GM12801 (cell line): ENCODE results near the gene ZNF385B.

Source experiments
- TF ChIP-seq, protein P1 (sequence below): IDR thresholded peaks from one replicate; pipeline ENCODE4 v1.5.1; 2011; ENCODE audit warnings: control low read depth; ENCODE audit not compliant: insufficient read length; ENCODE audit errors: extremely low read depth

ZNF385B gene

DNA sequence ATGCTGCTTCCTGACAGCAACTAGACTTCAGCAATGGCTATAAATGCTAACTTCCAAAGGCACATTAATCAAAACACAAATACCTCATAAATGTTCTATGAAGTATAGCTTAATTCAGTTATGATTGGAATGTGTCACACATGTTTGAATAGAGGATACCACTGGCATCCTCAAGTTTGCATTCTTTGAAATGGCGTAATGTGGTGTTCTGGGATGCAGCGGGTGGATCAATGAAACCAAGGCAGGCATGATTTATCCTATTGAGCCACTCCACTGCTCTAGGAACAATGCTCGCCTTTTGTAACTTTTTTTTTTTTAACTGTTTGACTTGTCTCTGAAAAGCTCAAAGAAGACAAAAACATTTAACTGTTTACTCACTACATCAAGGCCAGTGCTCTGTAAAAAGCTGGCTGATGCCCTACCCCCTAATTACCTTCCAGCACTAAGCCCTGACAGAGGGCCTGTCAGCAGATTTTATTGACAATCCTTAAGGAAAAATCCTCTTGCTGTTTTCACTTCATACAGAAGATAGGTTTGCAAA lies 318.0 kb downstream of the ZNF385B start:
- TF ChIP-seq, protein P1, sequence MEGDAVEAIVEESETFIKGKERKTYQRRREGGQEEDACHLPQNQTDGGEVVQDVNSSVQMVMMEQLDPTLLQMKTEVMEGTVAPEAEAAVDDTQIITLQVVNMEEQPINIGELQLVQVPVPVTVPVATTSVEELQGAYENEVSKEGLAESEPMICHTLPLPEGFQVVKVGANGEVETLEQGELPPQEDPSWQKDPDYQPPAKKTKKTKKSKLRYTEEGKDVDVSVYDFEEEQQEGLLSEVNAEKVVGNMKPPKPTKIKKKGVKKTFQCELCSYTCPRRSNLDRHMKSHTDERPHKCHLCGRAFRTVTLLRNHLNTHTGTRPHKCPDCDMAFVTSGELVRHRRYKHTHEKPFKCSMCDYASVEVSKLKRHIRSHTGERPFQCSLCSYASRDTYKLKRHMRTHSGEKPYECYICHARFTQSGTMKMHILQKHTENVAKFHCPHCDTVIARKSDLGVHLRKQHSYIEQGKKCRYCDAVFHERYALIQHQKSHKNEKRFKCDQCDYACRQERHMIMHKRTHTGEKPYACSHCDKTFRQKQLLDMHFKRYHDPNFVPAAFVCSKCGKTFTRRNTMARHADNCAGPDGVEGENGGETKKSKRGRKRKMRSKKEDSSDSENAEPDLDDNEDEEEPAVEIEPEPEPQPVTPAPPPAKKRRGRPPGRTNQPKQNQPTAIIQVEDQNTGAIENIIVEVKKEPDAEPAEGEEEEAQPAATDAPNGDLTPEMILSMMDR = no peak

DNA sequence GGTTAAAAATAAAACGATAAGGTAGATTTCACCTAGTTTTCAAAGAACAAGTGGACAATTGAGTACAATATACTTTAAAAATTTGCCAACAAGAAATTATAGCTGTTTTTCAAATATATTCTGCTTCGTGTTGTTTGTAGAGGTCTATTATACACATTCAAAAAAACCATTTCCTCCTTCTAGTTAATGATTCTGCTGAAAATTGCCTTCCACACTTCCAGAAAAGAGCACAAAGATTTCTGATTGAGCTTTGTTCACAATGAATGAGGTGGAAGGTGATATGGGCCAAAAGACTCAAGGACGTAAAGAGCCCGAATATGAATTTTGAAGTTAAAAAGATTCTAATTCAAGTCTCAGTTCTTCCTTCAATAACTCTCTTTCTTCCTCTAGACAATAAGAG lies 319.8 kb downstream of the ZNF385B start:
- TF ChIP-seq, protein P1 = no peak

DNA sequence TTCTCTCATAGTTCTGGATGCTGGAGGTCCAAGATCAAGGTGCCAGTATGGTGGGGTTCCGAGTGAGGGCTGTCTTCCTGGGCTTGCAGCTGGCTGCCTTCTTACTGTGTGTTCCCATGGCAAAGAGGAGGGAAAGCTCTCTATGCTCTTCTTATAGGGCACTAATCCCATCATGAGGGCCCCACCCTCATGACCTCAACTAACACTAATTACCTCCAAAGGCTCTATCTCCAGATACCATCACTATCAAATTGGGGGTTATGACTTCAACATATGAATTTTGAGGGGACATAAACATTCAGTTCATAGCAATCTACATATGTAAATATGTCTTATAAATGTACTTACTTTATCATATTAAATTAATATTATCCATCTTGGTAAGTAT lies 322.3 kb downstream of the ZNF385B start:
- TF ChIP-seq, protein P1 = no peak

DNA sequence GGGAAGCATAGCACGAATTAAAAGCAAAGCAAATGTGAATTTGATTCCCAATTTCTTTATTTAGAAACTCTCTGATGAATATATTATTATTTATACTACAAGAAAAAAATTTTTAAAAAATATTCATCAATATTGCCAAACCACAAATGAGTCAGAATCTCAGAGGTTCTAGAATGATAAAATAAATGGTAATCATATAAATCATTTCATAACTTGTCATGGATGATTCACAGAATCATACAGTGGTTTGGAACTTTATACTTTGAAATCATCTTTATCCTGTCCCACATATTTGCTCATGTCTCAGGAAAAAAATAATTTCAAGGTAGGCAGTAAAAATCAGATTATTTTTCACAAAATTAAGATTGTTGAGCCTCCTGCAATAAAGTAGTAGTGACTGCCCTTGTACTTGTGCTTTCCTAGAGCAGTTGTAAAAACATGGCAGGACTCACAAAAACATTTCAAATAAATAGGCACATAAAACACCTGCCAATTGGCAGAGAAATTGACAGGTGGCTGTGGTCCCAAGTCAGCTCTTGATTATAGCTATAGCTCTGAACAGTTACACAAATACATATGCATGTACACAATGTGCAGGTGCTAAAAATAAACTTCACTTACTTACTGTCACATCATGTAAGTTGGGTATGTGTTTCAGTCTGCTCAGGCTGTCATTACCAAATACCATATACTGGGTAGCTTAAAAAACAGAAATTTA lies 322.8 kb downstream of the ZNF385B start:
- TF ChIP-seq, protein P1 = no peak

DNA sequence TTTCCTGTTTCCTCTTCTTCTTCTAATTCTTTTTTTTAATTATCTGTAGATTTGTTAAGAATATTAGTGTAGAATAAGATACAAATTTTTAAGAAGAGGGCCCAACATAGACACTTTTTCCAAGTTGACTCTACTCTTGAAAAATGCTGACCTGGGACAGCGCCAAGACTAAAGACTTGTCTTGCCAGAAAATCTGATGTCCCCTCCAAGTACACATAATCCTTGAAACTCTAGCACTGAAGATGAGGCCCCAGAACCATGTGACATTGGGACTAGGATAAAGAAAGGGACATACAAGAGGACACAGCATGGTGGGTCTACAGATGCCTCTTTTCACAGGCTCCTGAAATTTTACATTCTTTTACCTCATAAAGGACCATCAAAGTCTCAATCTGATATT lies 325.2 kb downstream of the ZNF385B start:
- TF ChIP-seq, protein P1 = no peak

DNA sequence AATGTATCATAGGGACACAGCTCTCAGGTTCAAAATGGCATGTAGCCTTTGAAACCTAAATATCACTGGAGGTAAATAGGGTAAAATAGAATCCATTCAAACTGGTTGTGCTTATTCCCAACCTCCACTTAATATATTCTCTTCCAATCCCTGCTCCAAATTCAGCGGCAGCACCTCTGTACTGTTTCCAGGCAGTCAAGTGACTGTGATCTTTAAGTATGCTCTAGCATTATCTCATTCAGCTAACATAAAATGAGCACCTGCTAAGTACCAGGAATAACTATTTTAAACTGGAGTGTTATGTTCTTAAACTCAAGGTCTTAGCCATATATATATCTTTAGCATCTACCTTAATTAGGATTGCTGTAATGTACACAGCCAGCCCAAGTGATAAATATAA lies 327.5 kb downstream of the ZNF385B start:
- TF ChIP-seq, protein P1 = no peak

DNA sequence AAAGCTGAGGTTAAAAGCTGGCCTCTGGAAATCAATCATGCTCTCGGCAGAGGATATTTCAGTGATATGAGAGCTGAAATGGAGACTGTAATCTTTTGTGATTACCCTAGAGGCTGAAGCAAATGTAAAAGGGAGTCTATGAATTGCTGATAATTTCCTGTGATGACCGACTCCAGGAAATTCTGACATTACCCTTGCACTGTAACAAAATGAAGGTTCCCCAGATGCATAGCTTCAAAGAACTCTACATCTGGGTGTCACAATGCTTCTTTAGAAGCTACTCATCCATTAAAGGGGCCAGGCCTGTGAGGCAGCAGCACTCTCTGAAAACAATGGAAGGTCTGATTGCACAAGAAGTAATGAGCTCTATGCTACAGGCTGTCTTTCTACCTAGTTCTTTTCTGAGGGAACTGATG lies 328.5 kb downstream of the ZNF385B start:
- TF ChIP-seq, protein P1 = no peak
